ENCODE results near the gene ARHGEF4.
"Not testable (repeated sequence)": the region's sequence is repeated elsewhere in the genome, so short reads cannot be mapped to it uniquely, and the experiment has no call there.

ARHGEF4 gene

GRCh38 chr2:130887643-130888042 lies 50.9 kb downstream of the ARHGEF4 start:
- no peak for DNase-seq

GRCh38 chr2:130890941-130891669 lies 54.4 kb downstream of the ARHGEF4 start:
- DNase-seq, result no peak

- no peak for DNase-seq
These were observed 55.3 kb downstream of the ARHGEF4 start for GRCh38 chr2:130891966-130892365.

- no peak for DNase-seq
These were observed 56.4 kb downstream of the ARHGEF4 start for GRCh38 chr2:130892793-130893785.

GRCh38 chr2:130894326-130894942 lies 57.7 kb downstream of the ARHGEF4 start:
- no peak for DNase-seq

GRCh38 chr2:130896813-130897212 lies 60.1 kb downstream of the ARHGEF4 start:
- DNase-seq, result no peak

GRCh38 chr2:130898553-130898952 lies 61.8 kb downstream of the ARHGEF4 start:
- no peak for DNase-seq

GRCh38 chr2:130899306-130899705 lies 62.6 kb downstream of the ARHGEF4 start:
- no peak for DNase-seq

GRCh38 chr2:130901061-130901460 lies 64.3 kb downstream of the ARHGEF4 start:
- no peak for DNase-seq

GRCh38 chr2:130901626-130902025 lies 64.9 kb downstream of the ARHGEF4 start:
- DNase-seq, result not testable (repeated sequence)

- DNase-seq, result no peak
These were observed 72.1 kb downstream of the ARHGEF4 start for GRCh38 chr2:130908832-130909231.

- DNase-seq, result no peak
These were observed 74.2 kb downstream of the ARHGEF4 start for GRCh38 chr2:130910931-130911330.

- no peak for DNase-seq
These were observed 74.8 kb downstream of the ARHGEF4 start for GRCh38 chr2:130911482-130911881.

- no peak for DNase-seq
These were observed 75.3 kb downstream of the ARHGEF4 start for GRCh38 chr2:130911996-130912395.

- no peak for DNase-seq
These were observed 75.8 kb downstream of the ARHGEF4 start for GRCh38 chr2:130912471-130912870.

- no peak for DNase-seq
These were observed 77.2 kb downstream of the ARHGEF4 start for GRCh38 chr2:130913891-130914290.

- DNase-seq, result no peak
These were observed 78.4 kb downstream of the ARHGEF4 start for GRCh38 chr2:130915149-130915548.

- DNase-seq, result no peak
These were observed 79.1 kb downstream of the ARHGEF4 start for GRCh38 chr2:130915595-130916437.

- DNase-seq, result no peak
These were observed 79.7 kb downstream of the ARHGEF4 start for GRCh38 chr2:130916438-130916705.

GRCh38 chr2:130917006-130917688 lies 80.4 kb downstream of the ARHGEF4 start:
- no peak for DNase-seq

GRCh38 chr2:130918393-130918792 lies 81.7 kb downstream of the ARHGEF4 start:
- DNase-seq, result no peak

All from stimulated activated CD4-positive, alpha-beta T cell treated with anti-CD3 and anti-CD28 coated beads, Interleukin-4, amount 100 ng/mL, for 24 hours (primary cell).